H1 (cell line): ENCODE measurements around the gene ZRANB3. TPM values are rescaled to one million over a fixed set of nuclear protein-coding genes. Genes with fewer than 3 reads are reported as not detected.

Experiments used
- BRCA1 ChIP-seq: IDR thresholded peaks from 2 replicates; pipeline ENCODE4 v1.6.1; 2012; ENCODE audit warnings: low read depth, low read length, improper control_type of control experiment
- CHD7 ChIP-seq: fragments of 300-600 bp; sonication (generic); IDR thresholded peaks from 2 replicates; pipeline ENCODE4 v1.7.1; 2012; ENCODE audit warnings: low read length, moderate library complexity, mild to moderate bottlenecking, inconsistent platforms; ENCODE audit not compliant: insufficient replicate concordance
- NRF1 ChIP-seq: IDR thresholded peaks from 2 replicates; pipeline ENCODE4 v1.6.1; 2011; ENCODE audit warnings: mild to moderate bottlenecking, low read depth, low read length, improper control_type of control experiment
- RXRA ChIP-seq: IDR thresholded peaks from 2 replicates; pipeline ENCODE4 v1.6.1; 2011; ENCODE audit warnings: low read depth, mild to moderate bottlenecking, low read length, moderate library complexity; ENCODE audit not compliant: insufficient read depth
- SIX5 ChIP-seq: IDR thresholded peaks from 2 replicates; pipeline ENCODE4 v1.6.1; 2011; ENCODE audit warnings: mild to moderate bottlenecking, low read depth, low read length
- SRF ChIP-seq: IDR thresholded peaks from 2 replicates; pipeline ENCODE4 v1.6.1; 2011; ENCODE audit warnings: mild to moderate bottlenecking, low read depth, low read length, moderate library complexity
- polyA plus RNA-seq, 7 experiments: library from polyadenylated mRNA; depleted of rRNA in 3 of 7; stranded (reverse) in 5 of 7; unstranded in 2 of 7; fragments of >200 nt in 5 of 7; fragments of 200-250 nt in 2 of 7; gene quantifications; 1 replicate in 5 of 7; 2 replicates in 1 of 7; 4 replicates in 1 of 7; pipeline versions ENCODE4 v1.2.1 to v1.2.3, GENCODE V29; 2011 to 2013; ENCODE audit warnings: missing spikeins in 2 of 7, mixed read lengths in 2 of 7
- total RNA-seq: library from RNA; stranded (reverse); fragmentation: NEBNext Ultra II Directional; extraction: Animal tissue kit (Norgen Biotek cat#: 25700); gene quantifications from 2 replicates; pipeline ENCODE4 v1.2.1, GENCODE V29; 2021

Gene ZRANB3
- total and polyA plus RNA-seq, 2 of the 8 experiments (the other 6 are each of a cell fraction or from before 2014, with no cell fraction given) = 4.5 to 19.3 TPM

GRCh38 chr2:135151615-135152014 is 379.4 kb downstream of the ZRANB3 start (continued):
- no peak for TF ChIP-seq CHD7
- no peak for TF ChIP-seq BRCA1
- no peak for TF ChIP-seq RXRA
- TF ChIP-seq NRF1 = no peak
- no peak for TF ChIP-seq SRF
- TF ChIP-seq SIX5 = no peak
- TF ChIP-seq, all 59 proteins: peak for 0
